NCI-H345 treated with DMSO at 0.1 percent for 48 hours (cell line): ENCODE data around the gene ID4.

Experiments used
- DNase-seq: peaks from one replicate; lab custom pipeline; 2025; ENCODE audit not compliant: unreplicated experiment; lab: John Stamatoyannopoulos, UW

ID4 gene

GRCh38 chr6:19857139-19857538 lies 20.0 kb downstream of the ID4 start:
- DNase-seq, result no peak

DNA sequence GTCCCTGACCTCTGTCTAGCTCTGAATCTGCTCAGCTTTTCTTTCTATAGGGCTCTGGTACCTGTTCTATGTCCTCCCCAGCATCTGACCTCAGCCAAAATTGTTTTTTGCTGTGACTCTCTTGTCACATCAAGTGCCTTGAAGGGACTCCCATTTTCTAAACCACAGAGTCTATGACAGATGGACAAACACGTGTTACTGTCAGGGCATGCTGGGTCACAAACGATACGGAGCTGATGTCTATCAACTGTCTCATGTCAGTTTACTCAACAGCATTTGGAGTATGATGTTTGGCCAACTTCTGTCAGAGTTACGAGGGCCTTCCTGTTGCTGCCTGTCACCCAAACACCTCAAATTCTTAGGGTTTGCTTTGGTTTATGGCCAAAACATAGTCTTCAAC lies 20.5 kb downstream of the ID4 start:
- DNase-seq, result no peak

GRCh38 chr6:19860235-19860877 lies 23.2 kb downstream of the ID4 start:
- DNase-seq, result no peak

GRCh38 chr6:19864285-19864684 lies 27.1 kb downstream of the ID4 start:
- DNase-seq, result no peak

DNA sequence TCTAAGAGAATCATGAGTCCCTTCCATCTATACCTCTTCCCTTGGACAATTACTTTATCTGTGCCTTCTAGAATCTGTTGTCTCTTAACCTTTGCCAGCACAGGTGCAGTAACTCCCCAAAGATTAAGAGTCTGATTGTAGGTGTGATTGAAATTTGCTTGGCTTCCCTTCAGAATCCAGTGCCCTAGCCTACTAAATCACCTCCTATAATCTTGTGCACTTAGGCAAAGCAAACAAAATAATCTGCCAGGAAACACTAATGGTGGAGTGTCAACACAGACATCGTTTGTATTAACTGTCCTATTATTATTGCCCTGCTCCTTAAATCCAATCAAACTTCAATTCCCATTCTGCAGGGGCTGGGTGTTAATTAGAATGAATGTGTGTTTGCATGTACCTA lies 28.0 kb downstream of the ID4 start:
- DNase-seq, result no peak

- DNase-seq, result peak; percentile 44
Measured at GRCh38 chr6:19866173-19866984, 29.2 kb downstream of the ID4 start.

- DNase-seq, result no peak
Measured at GRCh38 chr6:19866985-19867627, 29.9 kb downstream of the ID4 start.

DNA sequence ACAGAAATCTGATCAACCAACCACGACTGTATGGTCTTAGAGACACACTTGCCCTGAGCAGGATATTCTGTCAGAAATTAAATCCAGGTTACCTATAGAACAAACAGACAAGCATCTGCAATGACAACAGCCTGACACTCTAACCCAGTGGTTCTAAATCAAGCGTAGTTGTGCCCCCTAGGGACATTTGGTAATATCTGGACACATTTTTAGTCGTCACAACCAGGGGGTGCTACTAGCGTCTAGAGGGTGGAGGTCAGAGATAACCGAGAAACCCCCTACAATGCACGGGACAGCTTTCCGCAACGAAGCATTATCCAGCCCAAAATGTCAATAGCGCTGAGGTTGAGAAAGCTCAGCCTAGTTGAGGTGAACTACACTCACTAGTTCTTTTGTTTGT lies 32.3 kb downstream of the ID4 start:
- no peak for DNase-seq

- no peak for DNase-seq
Measured at GRCh38 chr6:19870322-19870721, 33.2 kb downstream of the ID4 start.

- DNase-seq, result peak; percentile 19
Measured at GRCh38 chr6:19873031-19873430, 35.9 kb downstream of the ID4 start.

DNA sequence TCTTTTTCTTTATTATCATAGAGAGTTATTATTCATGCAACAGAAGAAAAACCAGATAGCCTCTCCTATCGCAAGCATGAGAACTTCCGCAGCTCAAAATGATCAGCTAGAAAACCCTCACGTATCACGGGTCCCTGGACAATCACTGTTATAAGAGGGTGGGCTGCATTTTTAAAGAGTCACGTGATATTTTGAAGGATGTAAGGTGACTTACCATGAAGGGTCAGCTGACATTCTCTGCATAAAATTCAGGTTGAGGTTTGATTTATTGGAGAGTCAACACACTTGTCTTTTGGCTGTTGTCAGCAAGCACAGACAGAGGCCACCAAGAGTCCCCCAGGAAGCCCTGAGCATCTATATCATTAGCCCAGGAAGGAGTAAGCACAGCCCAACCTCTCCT lies 39.5 kb downstream of the ID4 start:
- DNase-seq, result no peak

DNA sequence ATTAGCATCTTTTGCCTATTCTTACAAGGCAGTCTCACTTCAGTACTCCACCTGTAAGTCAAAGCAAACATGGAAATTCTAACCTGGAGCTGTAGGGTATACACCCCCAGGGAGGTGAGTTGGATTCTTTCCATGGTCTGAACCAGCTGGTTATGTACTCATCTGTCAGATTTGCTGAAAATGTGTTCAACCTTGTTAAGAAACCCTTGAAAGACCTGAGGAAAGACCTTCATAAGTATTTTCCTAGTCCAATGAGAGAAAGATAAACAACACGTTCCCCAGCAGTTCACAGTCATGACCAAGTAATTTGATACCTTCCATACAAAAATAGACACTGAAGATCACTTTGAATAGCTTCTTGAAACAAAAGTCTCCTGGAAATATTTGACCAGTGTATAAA lies 42.5 kb downstream of the ID4 start:
- peak; percentile 94 for DNase-seq

DNA sequence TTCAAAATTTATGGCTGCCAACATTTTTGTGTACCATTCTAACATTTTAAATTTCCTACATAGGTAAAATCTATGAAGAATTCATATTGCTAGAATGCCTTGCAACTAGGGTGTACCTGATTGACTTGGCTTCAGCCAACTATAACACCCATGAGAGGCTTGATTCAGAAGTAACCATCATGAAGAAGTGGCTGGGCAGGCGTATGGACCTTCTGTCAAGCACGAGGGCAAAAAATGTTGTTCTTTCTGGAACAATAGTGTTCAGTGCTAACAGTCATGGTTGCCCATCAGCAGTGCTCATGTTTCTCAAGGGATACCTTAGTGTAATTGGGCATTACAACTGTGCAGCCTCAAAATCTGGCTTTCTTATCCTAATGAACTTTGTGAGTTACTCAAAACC lies 42.9 kb downstream of the ID4 start:
- peak; percentile 77 for DNase-seq

DNA sequence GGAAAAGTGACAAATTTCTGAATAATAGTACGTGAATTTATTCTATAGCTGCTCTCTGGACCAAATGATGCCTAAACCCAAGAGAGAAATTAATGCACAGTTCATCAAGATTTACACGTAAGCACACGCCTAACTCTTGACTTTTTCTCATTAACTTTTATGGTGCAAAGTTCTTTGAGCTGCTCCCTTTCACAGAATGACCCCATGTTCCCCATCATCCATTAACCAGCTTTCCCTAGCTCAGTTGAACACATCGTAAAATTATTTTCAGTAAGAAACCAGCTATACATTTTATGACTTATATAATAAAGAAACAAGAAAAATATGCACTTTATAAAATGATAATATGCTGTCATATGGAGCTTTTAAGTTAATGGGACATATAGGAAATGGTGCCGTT lies 54.3 kb downstream of the ID4 start:
- DNase-seq, result no peak
